MM.1S (cell line): ENCODE results near the gene CDK11B.

ENCODE experiments used
- EZH2 ChIP-seq: fragments of 300-600 bp; sonication (generic); optimal IDR thresholded peaks from 2 replicates; pipeline ENCODE3; 2017; ENCODE audit warnings: low read depth, mild to moderate bottlenecking, antibody characterized with exemption, low read length, mixed read lengths
- TF ChIP-seq, protein P1 (sequence below): fragments of 300-600 bp; sonication (generic); IDR thresholded peaks from 2 replicates; pipeline ENCODE4 v1.5.1; 2016; ENCODE audit warnings: antibody characterized with exemption, low read length, mixed read lengths

DNA sequence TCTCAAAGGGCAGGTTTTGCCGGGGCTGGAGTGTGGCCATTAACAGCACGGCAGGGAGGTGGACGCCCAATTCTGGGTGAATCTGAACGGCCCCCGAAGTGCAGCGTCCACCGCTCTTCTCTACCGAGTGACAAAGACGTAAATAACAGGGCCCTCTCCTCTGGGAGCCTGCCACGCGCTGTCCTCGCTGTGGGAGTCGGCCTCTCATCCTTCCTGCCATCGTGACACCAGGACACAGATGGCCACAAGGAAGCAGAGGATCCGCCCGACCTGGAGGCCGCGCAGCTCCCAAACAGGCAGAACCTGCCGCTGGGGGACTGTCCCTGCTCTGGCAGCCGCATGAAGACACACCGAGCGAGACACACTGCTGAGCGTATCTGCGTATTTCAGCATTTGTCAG is 12.1 kb upstream of the CDK11B start:
- TF ChIP-seq, protein P1, sequence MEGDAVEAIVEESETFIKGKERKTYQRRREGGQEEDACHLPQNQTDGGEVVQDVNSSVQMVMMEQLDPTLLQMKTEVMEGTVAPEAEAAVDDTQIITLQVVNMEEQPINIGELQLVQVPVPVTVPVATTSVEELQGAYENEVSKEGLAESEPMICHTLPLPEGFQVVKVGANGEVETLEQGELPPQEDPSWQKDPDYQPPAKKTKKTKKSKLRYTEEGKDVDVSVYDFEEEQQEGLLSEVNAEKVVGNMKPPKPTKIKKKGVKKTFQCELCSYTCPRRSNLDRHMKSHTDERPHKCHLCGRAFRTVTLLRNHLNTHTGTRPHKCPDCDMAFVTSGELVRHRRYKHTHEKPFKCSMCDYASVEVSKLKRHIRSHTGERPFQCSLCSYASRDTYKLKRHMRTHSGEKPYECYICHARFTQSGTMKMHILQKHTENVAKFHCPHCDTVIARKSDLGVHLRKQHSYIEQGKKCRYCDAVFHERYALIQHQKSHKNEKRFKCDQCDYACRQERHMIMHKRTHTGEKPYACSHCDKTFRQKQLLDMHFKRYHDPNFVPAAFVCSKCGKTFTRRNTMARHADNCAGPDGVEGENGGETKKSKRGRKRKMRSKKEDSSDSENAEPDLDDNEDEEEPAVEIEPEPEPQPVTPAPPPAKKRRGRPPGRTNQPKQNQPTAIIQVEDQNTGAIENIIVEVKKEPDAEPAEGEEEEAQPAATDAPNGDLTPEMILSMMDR: no peak
- TF ChIP-seq EZH2: no peak
